ENCODE results near the gene DCST1.

GRCh38 chr1:155076371-155076770 is 42.7 kb downstream of the DCST1 start:
- TF ChIP-seq EP300 (IDR thresholded peaks at IDR 0.05) (no peak), CTCF (IDR thresholded peaks at IDR 0.05) (no peak), POLR2A (IDR thresholded peaks at IDR 0.05) (no peak)

Measured in tibial nerve (tissue), 4 donors.